ENCODE results near the gene PPFIA4. TPM values are rescaled to one million over a fixed set of nuclear protein-coding genes. Genes with fewer than 3 reads are reported as not detected.
A peak's percentile ranks its signal among the peaks of the same experiment; 100 is the strongest.

Gene PPFIA4
- total and polyA plus RNA-seq, 11 donors: 11.2 to 50.3 (median 35.5) TPM

GRCh38 chr1:203045336-203045735, 19.0 kb downstream of the PPFIA4 start:
- WGBS, 4 donors: 93 to 96% (median 94%) methylated on average over 12 to 17 of the region's 17 CpGs
- Histone ChIP-seq H3K4me3 (no peak overlapping the region), H3K36me3 (peaks cover 0 to 26% (median 0%) of the 10 kb centered on the region in 9 donors), H3K27me3 (no peaks in the 10 kb centered on the region), H3K9me3 (no peaks in the 10 kb centered on the region), H3K4me1 (peaks cover 0 to 30% (median 9%) of the 10 kb centered on the region in 12 donors), H3K27ac (no peak overlapping the region)
- ATAC-seq (no peak), DNase-seq (no peak)
- TF ChIP-seq CTCF (IDR thresholded peaks at IDR 0.05) (no peak), POLR2A (IDR thresholded peaks at IDR 0.05) (no peak)
- intact Hi-C loops (cut with DNase I): loop anchor here in 1 of 10 donors (10.0 kb wide), 1 partner anchor 299 kb away; no protein-coding TSS in a partner anchor

GRCh38 chr1:203045821-203046594, 19.7 kb downstream of the PPFIA4 start:
- H3K27ac ChIP-seq: no peak overlapping the region
- no peaks in the 10 kb centered on the region for H3K27me3 ChIP-seq
- peaks cover 0 to 26% (median 0%) of the 10 kb centered on the region in 9 donors for H3K36me3 ChIP-seq
- intact Hi-C loops (cut with DNase I): loop anchor here in 1 of 10 donors (10.0 kb wide), 1 partner anchor 299 kb away; no protein-coding TSS in a partner anchor
- H3K4me1 ChIP-seq: peaks cover 0 to 24% (median 6%) of the 10 kb centered on the region in 12 donors
- H3K9me3 ChIP-seq: no peaks in the 10 kb centered on the region
- ATAC-seq: peak in 2 of 4 donors; percentile 44 to 49
- 74 to 78% (median 77%) methylated on average over 13 to 16 of the region's 16 CpGs for WGBS, 4 donors
- no peak for TF ChIP-seq POLR2A (IDR thresholded peaks at IDR 0.05)
- no peak for TF ChIP-seq CTCF (IDR thresholded peaks at IDR 0.05)
- no peak for DNase-seq
- no peak overlapping the region for H3K4me3 ChIP-seq

DNA sequence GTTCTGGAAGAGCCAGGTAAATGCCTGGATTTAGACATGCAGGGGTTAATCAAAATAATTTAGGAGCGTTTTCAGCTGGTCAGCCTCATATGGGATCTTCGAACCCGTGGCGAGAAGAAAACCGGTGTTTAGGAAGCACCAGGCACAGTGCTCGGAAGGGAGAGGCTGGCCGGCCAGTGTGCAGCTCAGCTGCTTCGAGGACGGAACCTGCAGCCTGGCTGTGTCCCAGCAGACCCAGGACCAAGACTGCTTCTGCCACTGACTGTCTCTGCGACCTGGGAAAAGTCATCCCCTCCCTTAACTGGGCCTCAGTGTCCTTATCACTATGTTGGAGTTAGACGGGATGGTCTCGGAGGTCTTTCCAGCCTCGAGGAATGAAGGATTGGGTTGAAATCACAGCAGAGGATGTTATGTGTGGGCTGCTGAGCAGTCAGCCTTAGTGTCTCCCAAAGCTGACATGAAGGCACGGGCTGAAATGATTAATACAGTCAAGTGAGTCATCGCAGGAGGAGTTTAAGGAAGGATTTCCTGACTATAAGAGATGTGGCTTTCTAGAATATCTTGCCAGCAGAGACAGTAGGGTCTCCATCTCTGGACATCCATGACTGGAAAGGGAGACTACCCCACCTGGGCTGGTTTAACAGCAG, 20.8 kb downstream of the PPFIA4 start:
- H3K36me3 ChIP-seq: peaks cover 0 to 26% (median 0%) of the 10 kb centered on the region in 9 donors
- H3K27me3 ChIP-seq: no peaks in the 10 kb centered on the region
- 36 to 49% (median 44%) methylated on average over 15 of the region's 15 CpGs for WGBS, 4 donors
- intact Hi-C loops (cut with DNase I): loop anchor here in 1 of 10 donors (10.0 kb wide), 1 partner anchor 298 kb away; no protein-coding TSS in a partner anchor
- peaks cover 0 to 16% (median 6%) of the 10 kb centered on the region in 12 donors for H3K4me1 ChIP-seq
- ATAC-seq (peak in 3 of 4 donors; percentile 16 to 71 (median 39)), DNase-seq (no peak)
- TF ChIP-seq POLR2A (IDR thresholded peaks at IDR 0.05): no peak
- TF ChIP-seq CTCF (IDR thresholded peaks at IDR 0.05): no peak
- H3K9me3 ChIP-seq: no peaks in the 10 kb centered on the region
- no peak overlapping the region for H3K4me3 ChIP-seq
- peak overlapping the region in 1 of 12 donors; percentile 4 for H3K27ac ChIP-seq

DNA sequence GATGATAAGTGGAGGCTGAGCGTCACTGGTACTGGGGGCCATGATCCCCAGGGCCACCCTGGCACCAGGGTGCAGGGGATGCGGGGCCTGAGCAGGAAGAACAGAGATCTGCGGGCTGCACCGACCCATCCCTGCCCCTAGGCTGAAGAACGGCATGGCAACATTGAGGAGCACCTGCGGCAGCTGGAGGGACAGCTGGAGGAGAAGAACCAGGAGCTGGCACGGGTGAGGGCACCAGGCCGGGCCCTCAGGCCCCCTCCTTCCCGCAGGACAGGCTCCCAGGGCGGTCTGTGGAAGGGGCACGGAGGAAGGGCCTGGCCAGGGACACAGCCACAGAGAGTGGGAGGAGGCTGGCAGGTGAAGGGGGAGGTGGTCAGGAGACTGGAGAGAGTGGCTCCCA, 21.8 kb downstream of the PPFIA4 start:
- WGBS, 4 donors: 87 to 94% (median 91%) methylated on average over 11 of the region's 11 CpGs
- H3K4me1 ChIP-seq: peaks cover 0 to 16% (median 6%) of the 10 kb centered on the region in 12 donors
- H3K27me3 ChIP-seq: no peaks in the 10 kb centered on the region
- H3K4me3 ChIP-seq: no peak overlapping the region
- no peak for DNase-seq
- H3K36me3 ChIP-seq: peaks cover 0 to 26% (median 0%) of the 10 kb centered on the region in 9 donors
- H3K9me3 ChIP-seq: no peaks in the 10 kb centered on the region
- no peak for ATAC-seq
- TF ChIP-seq CTCF (IDR thresholded peaks at IDR 0.05) (no peak), POLR2A (IDR thresholded peaks at IDR 0.05) (no peak)
- no peak overlapping the region for H3K27ac ChIP-seq
- intact Hi-C loops (cut with DNase I): loop anchor here in 1 of 10 donors (10.0 kb wide), 1 partner anchor 297 kb away; no protein-coding TSS in a partner anchor
